NCI-H1092 (cell line): ENCODE data around the gene DCP1B.

Experiments used
- DNase-seq: peaks from one replicate; lab custom pipeline; 2025; lab: John Stamatoyannopoulos, UW

Gene DCP1B

GRCh38 chr12:1919763-1920162, 84.5 kb downstream of the DCP1B start:
- no peak for DNase-seq

GRCh38 chr12:1919284-1919683, 85.0 kb downstream of the DCP1B start:
- DNase-seq = no peak

GRCh38 chr12:1918884-1919236, 85.4 kb downstream of the DCP1B start:
- no peak for DNase-seq

- no peak for DNase-seq
These were observed 86.0 kb downstream of the DCP1B start, which contains the start of gene CACNA2D4 for GRCh38 chr12:1918081-1918883. TSS of gene CACNA2D4 (minus strand) at chr12:1918652. CDS start at chr12:1918473, 179 bp downstream.

GRCh38 chr12:1917172-1918070, 86.8 kb downstream of the DCP1B start:
- DNase-seq = no peak

GRCh38 chr12:1916371-1917171, 87.7 kb downstream of the DCP1B start:
- peak; percentile 76 for DNase-seq

- DNase-seq = no peak
These were observed 88.9 kb downstream of the DCP1B start for GRCh38 chr12:1915082-1915968.

GRCh38 chr12:1914114-1914911, 89.9 kb downstream of the DCP1B start:
- DNase-seq = no peak

- DNase-seq = no peak
These were observed 90.7 kb downstream of the DCP1B start for GRCh38 chr12:1913377-1914113.

GRCh38 chr12:1912580-1913376, 91.5 kb downstream of the DCP1B start:
- DNase-seq = no peak

GRCh38 chr12:1911598-1912575, 92.4 kb downstream of the DCP1B start:
- DNase-seq = peak; percentile 92

GRCh38 chr12:1910468-1910867, 93.8 kb downstream of the DCP1B start:
- no peak for DNase-seq

GRCh38 chr12:1908758-1909157, 95.5 kb downstream of the DCP1B start:
- no peak for DNase-seq

- DNase-seq = no peak
These were observed 96.3 kb downstream of the DCP1B start for GRCh38 chr12:1907652-1908611.

- DNase-seq = no peak
These were observed 97.7 kb downstream of the DCP1B start for GRCh38 chr12:1906579-1906978.

- DNase-seq = no peak
These were observed 99.4 kb downstream of the DCP1B start for GRCh38 chr12:1904875-1905274.
